ENCODE data around the gene ZC3H7B. TPM values are rescaled to one million over a fixed set of nuclear protein-coding genes. Genes with fewer than 3 reads are reported as not detected.

Gene ZC3H7B
- total and polyA plus RNA-seq, 2 donors from 2014 or later, result 28.3 to 68.6 TPM

- no peak for TF ChIP-seq CTCF (IDR thresholded peaks at IDR 0.05; ENCODE audit: borderline replicate concordance, extremely low read depth, insufficient read depth)
- Histone ChIP-seq H3K36me3 (ENCODE audit: control insufficient read depth in 2 of 3, insufficient read depth in 3 of 3, low read length in 3 of 3) (peaks cover 0 to 11% (median 2%) of the 10 kb centered on the region in 3 donors), H3K27me3 (ENCODE audit: control insufficient read depth, insufficient read depth, low read length) (no peaks in the 10 kb centered on the region), H3K4me1 (ENCODE audit: control insufficient read depth in 2 of 3, insufficient read depth in 2 of 3, low read depth in 1 of 3, low read length in 3 of 3) (peaks cover 0 to 12% (median 0%) of the 10 kb centered on the region in 3 donors), H3K9me3 (ENCODE audit: control insufficient read depth in 2 of 3, insufficient read depth in 1 of 3, low read length in 3 of 3) (no peaks in the 10 kb centered on the region), H3K9ac (ENCODE audit: low read length in 3 of 3) (peak overlapping the region; percentile 38 to 94 (median 56)), H3K4me3 (ENCODE audit: low read length in 3 of 3) (peak overlapping the region; percentile 65 to 85 (median 73)), H3K27ac (ENCODE audit: low read depth in 2 of 2, low read length in 2 of 2) (peak overlapping the region; percentile 18 to 89)
- no peak for FAIRE-seq
- intact Hi-C loops (cut with DNase I), result no loop called here
- DNase-seq, result peak in 4 of 5 donors; percentile 13 to 79 (median 49)
Observed at GRCh38 chr22:41285441-41285819, 15.9 kb upstream of the ZC3H7B start.

GRCh38 chr22:41285820-41286638 is 15.3 kb upstream of the ZC3H7B start, which contains the start of gene RANGAP1:
Gene RANGAP1, minus strand, starts transcription at chr22:41286187. Its CDS starts 5,143 bp downstream, at chr22:41281044.
- H3K4me3 ChIP-seq (ENCODE audit: low read length in 3 of 3), result peak within 1 kb of the TSS; percentile 81 to 92 (median 89)
- H3K27ac ChIP-seq (ENCODE audit: low read depth in 2 of 2, low read length in 2 of 2), result peak within 1 kb of the TSS; percentile 92 to 93
- H3K9me3 ChIP-seq (ENCODE audit: control insufficient read depth in 2 of 3, insufficient read depth in 1 of 3, low read length in 3 of 3), result no peaks in the 10 kb centered on the region
- intact Hi-C loops (cut with DNase I), result no loop called here
- no peak for TF ChIP-seq CTCF (IDR thresholded peaks at IDR 0.05; ENCODE audit: borderline replicate concordance, extremely low read depth, insufficient read depth)
- peaks cover 0 to 11% (median 0%) of the 10 kb centered on the region in 3 donors for H3K36me3 ChIP-seq (ENCODE audit: control insufficient read depth in 2 of 3, insufficient read depth in 3 of 3, low read length in 3 of 3)
- H3K27me3 ChIP-seq (ENCODE audit: control insufficient read depth, insufficient read depth, low read length), result no peaks in the 10 kb centered on the region
- DNase-seq (peak; percentile 98 to 100 (median 99)), FAIRE-seq (peak; percentile 93)
- peak within 1 kb of the TSS; percentile 78 to 94 (median 83) for H3K9ac ChIP-seq (ENCODE audit: low read length in 3 of 3)
- H3K4me1 ChIP-seq (ENCODE audit: control insufficient read depth in 2 of 3, insufficient read depth in 2 of 3, low read depth in 1 of 3, low read length in 3 of 3), result peaks cover 0 to 12% (median 0%) of the 10 kb centered on the region in 3 donors

DNA sequence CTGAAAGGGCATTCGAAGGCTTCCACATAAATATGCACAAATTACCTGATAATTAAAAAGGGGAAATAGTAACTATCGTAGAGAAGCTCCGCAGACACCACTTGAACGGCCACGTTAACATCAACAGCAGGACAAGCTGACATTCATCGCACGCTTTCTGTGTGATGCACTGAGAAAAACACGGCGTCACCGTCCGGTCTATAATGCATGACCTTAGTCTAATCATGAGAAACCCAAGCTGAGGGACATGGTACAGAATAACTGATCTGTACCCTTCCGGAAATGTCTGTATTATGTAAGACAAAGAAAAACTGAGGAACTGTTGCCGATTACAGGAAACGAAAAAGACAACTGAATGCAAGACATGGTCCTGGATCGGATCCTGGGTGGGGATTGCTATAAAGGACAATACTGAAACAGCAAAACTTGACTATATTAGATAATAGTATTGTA is 14.7 kb upstream of the ZC3H7B start:
- peak overlapping the region; percentile 78 to 85 (median 83) for H3K9ac ChIP-seq (ENCODE audit: low read length in 3 of 3)
- DNase-seq (no peak), FAIRE-seq (no peak)
- H3K27ac ChIP-seq (ENCODE audit: low read depth in 2 of 2, low read length in 2 of 2), result peak overlapping the region; percentile 92 to 93
- TF ChIP-seq CTCF (IDR thresholded peaks at IDR 0.05; ENCODE audit: borderline replicate concordance, extremely low read depth, insufficient read depth), result no peak
- intact Hi-C loops (cut with DNase I), result no loop called here
- H3K27me3 ChIP-seq (ENCODE audit: control insufficient read depth, insufficient read depth, low read length), result no peaks in the 10 kb centered on the region
- H3K36me3 ChIP-seq (ENCODE audit: control insufficient read depth in 2 of 3, insufficient read depth in 3 of 3, low read length in 3 of 3), result peaks cover 0 to 7% (median 0%) of the 10 kb centered on the region in 3 donors
- no peaks in the 10 kb centered on the region for H3K9me3 ChIP-seq (ENCODE audit: control insufficient read depth in 2 of 3, insufficient read depth in 1 of 3, low read length in 3 of 3)
- H3K4me1 ChIP-seq (ENCODE audit: control insufficient read depth in 2 of 3, insufficient read depth in 2 of 3, low read depth in 1 of 3, low read length in 3 of 3), result peaks cover 0 to 12% (median 0%) of the 10 kb centered on the region in 3 donors
- H3K4me3 ChIP-seq (ENCODE audit: low read length in 3 of 3), result peak overlapping the region; percentile 81 to 92 (median 89)
